Stimulated activated CD8-positive, alpha-beta memory T cell treated with anti-CD3 and anti-CD28 coated beads, Interleukin-12 subunit alpha, Interleukin-12 subunit beta, amount 100 ng/mL, for 4 hours (primary cell): ENCODE data around the gene TSPAN11.

ENCODE experiments used
- DNase-seq: peaks from one replicate; pipeline ENCODE4 v3.0.0-alpha.2; 2020; ENCODE audit warnings: low read depth

TSPAN11 gene

DNA sequence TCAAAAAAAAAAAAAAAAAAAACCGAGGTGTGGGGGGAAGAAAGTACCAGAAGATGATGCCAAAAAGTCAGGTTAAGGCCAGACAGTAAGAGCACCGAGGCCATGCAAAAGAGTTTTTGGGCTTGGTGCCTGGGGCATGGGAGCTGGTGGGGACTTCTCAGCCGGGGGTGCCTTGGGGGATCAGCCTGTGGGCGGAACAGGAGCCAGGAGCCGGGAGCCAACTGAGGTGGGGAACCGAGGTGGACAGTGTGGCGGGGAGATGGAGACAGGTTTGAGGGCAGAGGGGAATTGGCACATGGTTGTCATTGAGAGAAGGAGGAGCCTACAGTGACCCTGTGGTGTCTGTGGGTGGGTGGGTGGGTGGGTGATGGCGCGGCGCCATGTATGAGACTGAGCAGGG is 33.2 kb downstream of the TSPAN11 start:
- DNase-seq = no peak

DNA sequence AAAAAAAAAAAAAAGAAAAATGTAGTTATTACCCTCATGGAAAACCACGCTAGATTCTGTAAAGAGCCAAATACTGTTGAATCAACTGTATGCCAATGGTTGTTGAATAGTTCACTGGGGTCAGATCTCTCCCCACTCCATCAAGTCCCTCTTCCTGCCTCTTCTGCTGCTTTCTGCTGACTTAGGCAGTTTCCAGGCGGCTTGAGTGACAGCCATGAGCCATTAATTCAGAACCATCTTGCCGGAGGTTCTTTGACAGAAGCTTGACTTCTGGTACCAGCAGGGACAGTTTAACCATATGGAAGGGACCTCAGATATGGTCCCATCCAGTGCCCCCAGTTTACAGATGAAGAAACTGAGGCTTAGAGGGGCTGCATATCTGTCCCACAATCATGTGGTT is 34.5 kb downstream of the TSPAN11 start:
- DNase-seq = no peak

DNA sequence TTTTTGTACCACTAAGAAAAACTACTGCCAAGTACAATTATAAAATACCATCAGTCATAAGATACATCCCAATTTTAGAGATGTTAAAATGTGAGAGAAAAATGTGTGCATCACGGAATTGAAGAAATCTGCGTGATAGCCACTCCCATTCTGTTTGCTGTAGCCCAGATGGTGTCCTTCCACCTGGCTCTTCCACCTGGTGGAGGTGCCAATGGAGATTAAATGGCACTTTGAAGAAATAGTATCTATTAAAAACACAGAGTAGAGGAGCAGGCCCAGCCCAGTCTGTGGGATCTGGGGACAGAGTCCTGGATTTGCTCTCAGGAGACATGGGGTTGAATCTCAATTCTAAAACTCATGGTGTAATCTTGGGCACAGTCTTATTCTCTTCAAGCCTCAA is 35.5 kb downstream of the TSPAN11 start:
- no peak for DNase-seq

DNA sequence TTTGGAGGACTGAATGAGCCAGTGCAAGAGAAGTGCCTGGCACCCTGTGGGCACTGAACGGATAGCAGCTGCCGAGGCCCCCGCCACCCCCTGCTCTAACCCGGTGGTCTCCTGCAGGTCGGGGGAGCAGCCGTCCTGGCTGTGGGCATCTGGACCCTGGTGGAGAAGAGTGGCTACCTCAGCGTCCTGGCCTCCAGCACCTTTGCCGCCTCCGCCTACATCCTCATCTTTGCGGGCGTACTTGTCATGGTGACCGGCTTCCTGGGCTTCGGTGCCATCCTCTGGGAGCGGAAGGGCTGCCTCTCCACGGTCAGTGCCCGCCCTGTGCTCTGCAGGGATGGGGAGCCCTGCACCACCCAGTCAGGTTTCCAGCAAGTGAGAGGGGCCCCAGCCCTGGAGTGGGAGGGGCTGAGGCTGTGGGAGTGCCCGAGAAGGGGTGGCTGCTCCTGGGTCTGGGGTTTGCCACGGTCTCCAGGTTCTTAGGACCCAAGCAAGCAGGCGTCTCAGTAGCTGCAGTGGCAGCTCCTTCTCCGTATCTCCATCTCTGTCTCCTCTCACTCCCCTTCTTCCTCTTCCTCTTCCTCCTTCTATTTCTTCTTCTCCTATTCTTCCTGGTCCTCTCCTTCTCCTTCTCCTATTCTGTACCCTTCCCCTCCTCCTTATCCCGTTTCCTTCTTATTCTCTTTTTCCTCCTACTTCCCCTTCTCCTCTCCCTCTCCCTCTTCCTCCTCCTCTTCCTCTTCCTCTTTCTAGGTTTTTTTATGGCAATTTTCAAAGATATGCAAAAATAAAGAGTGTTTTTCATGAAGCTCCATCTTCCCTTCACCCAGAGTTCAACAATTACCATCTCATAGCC is 37.4 kb downstream of the TSPAN11 start:
- no peak for DNase-seq

DNA sequence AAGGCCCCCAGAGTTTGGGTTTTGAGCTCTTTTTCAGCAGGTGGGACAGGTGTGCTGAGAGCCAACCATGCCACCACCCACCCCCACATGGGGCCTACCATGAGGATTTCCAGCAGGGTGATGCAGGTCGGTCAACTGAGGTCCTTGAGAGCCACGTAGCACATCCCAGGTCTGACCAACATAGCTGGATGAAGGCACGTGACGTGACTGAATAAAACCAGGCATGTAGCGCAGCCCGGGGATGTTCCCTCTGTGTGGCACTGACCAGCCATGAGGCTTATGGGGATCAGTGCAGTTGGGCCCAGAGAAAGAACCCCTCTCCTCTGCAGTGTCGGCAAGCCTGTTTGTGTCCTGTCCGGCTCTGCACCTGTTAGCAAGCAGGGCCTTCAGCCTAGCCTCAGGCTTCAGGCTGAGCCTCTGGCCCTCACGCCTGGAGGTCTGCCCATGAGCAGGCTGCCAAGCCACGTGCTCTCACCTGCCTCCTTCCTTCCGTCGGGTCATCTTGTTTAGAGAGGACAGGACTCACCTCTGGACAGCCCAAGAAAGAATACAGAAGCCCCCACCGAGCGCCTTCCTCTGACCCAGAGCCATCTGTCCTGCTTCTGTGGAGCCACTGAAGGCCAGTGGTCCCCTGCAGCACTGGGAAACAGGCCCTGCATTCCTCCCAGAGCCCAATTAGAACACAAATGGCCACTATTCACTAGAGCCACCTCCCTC is 38.5 kb downstream of the TSPAN11 start:
- DNase-seq = no peak

DNA sequence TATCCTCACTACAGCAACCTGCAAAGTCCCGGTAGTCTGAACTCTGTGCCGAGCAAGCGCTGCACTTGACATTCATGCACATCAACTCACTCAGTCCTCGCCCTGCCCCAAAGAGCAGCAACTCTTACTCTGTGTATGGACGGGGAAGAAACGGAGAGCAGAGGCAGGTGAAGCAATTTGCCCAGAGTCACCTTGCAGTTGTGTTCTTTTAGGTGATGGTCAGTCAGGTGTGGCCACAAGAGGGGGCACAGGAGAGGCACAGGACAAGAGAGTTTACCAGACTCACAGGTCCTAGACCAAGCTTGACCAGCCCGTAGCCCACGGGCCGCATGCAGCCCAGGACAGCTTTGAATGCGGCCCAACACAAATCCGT is 39.1 kb downstream of the TSPAN11 start:
- DNase-seq = no peak

DNA sequence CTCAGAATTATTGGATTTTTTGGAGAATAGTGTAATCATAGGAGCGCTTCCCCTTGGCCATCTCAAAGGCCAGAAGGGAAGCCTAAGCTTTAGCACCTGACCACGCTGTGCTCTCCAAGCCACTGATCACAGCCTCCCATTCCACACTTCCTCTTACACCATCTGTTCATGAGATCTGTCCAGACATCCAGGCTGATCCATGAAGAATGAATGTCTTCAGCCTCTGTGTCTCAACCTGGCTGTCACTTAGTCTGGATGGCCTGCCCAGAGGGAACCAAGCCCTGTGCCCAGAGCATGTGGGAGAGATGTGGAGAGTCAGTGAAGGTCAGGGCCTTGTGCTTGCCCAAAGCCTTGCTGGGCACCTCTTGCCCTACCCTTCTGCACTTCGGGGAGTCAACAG is 40.5 kb downstream of the TSPAN11 start:
- DNase-seq = no peak

DNA sequence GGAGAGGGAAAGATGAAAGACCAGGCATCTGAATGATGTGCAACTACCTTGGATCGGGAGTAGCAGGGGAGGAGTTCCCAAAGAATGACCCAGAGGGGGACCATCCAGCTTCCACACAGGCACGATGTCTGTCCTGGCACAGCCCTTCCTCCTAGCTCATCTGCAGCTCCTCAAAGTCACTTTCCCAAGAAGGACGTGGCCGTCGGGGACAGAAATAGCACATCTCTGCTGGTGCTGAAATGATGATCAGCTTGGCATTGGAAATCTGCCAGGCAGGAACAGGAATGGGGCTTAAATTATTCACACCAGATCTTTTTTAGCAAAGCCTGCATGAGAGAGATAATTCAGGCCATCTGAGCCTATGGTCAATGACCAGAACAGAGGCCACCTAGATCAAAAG is 41.7 kb downstream of the TSPAN11 start:
- no peak for DNase-seq

DNA sequence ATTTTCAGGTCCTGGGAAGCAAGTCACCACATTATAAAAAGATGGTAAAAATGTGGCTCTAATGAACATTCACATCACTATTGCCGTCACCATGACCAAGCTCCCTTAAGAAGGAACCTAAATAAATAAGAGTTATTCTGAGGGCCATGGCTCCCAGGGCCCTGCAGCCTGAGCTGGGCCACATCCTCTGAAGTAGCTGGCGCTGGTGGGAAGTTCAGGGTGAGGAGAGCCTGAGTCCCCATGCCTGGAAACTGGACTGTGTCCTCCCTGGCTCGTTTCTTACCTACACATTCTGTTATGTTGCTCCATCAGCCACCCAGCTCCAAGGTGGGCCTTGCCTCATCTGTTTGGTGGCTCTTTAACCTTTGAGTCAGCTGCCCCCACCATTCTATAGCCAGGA is 42.5 kb downstream of the TSPAN11 start:
- no peak for DNase-seq

DNA sequence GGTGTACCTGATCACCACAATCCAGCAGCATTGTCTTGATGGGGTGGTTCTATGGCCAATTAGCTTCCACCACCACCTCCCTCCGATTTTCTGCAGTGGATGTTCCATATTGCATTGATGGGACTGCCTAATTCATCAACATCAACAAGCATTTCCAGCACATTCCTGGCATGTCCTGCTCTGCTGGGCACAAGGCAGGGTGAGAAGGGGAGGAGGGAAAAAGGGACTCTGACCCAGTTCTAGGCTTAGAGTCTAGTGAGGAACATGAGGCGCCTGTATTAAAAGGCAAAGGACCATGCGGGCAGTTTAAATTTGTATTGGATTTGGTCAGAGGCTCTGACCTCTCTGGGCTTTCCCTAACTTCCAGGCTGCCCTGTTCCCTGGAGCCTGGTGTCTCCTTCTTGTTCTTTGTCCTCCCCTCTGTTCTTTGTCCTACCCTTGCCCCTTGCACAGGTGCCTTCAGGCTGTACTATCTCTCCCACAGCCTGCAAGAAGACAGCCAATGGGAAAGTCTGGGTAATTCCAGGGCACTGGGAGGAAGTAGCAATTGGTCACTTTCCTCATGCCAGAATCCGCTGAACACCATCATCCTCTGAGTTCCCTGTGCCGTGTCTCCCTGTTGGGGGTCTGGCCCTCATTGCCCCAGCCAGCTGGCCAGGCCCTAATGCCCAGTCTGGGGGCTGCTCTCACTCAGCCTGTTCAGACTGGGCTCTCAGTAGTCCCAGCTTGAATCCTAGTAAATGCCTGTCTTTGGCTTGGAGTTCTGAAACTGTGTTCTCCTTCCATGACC is 43.3 kb downstream of the TSPAN11 start:
- no peak for DNase-seq

DNA sequence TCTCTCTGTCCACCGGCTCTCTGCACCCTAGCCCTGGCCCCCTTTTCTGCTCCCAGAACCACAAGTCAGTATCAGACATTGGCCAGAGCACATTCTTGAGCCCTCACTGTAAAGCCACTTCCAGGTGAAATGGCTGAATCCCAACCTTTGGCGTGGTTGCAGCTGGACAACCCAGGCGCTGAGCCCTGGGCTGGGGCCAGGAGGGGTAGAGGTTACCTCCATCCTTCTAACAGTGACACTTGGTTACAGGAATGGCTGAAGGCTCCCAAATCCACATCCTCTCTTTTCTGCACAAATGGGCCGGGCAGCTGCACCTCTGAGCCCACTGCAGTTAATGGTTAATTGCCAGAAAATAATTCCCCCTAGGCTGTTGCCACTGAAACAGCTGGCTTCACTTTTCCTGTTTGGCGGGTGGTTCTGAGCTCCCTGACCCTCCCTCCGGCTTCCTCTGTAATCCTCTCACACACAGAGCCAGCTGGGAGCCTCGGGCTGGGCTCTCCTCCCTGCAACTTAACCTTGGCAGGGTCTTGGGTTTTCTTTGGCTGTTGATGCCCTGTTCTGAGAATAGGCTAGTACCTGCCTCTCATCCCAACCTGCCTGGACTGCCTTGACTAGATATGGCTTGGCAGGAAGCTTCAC is 44.1 kb downstream of the TSPAN11 start:
- no peak for DNase-seq

DNA sequence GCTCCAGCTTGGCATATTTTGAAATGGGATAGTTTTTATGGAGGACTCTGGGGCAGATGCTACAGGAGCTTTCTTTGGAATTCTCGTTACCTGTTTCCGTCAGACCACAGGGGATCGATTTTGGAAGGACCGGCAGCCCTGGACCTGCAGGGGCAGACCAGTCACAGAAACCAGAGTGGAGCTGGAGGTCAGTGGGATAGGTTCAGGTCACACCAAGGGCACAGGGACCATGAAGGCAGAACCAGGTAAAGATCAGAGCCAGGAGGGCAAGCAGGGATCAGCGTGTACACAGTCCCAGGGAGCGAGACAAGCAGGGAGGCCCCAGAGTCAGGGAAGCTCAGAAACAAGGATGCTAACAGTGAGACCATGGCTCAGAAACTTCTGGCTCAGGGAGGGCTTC is 45.5 kb downstream of the TSPAN11 start:
- DNase-seq = no peak

DNA sequence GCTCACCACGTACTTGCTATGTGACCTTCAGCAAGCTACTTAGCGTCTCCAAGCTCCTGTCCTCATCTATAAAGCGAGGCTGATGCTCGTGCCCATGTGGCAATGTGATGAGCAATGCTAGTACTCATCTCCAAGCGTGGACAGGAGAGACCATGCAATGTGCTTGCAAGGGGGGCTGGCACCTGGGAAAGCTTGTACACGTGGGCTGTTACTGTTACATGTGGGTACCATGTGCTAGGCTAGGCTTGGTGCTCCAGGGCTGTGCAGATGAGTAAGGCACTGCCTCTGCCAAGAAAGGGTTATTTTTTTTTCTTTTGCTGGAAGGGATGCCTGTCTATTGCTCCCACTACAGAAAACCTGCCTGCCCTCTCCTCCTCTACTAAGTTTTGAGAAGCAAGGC is 46.6 kb downstream of the TSPAN11 start:
- DNase-seq = no peak

DNA sequence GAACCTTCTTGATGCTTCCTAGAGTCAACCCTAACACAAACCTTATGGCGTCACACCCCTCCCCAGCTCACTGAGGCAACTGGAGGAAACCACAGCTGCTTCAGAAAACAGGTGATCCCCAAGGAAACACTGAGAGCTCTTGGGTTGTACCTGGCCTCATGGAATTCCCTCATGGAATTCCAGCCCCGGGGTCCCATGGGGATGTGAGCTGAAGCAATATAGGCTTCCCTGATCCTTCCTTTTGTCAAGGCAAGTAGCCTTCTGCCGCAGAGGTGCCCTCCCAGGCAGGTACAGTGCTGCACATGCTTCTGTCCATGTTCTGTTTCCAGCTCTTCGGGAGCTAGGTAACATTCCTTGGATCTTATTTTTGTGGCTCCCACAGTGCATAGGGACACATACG is 47.3 kb downstream of the TSPAN11 start:
- DNase-seq = no peak

DNA sequence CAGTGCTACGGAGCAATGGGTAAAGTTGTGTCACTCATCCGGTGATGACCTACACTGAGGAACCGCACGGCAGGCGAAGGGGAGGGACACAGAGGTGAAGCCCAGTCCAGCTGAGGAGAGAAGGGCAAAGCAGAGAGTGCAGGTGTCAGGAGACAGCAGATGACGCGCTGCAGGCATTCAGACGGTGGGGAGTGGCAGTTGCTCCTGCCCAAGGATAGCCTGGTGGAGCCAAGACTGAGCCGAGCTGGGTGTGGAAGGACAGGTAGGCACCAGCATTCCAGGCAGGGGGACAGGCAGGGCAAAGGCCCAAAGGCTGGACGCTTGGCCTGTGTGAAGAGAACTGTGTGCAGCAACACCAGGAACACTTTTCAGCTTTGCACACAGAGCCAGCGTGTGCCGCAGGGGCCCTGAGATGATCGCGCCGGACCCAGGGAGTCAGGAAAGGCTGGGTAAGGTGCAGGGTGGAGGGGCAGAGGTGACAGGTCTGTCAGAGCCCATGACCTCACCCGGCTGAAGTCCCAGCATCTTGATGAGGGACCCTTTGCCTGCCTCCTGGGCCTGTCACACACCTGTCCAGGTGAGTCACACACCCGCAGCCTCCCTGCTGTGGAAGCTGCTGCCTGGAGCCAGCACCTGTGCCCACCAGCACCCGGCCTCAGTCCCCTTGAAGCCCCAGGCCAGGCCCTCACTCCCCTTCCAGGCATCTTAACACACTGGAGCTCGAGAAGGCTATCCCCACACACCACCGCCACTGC is 48.4 kb downstream of the TSPAN11 start:
- DNase-seq = no peak

DNA sequence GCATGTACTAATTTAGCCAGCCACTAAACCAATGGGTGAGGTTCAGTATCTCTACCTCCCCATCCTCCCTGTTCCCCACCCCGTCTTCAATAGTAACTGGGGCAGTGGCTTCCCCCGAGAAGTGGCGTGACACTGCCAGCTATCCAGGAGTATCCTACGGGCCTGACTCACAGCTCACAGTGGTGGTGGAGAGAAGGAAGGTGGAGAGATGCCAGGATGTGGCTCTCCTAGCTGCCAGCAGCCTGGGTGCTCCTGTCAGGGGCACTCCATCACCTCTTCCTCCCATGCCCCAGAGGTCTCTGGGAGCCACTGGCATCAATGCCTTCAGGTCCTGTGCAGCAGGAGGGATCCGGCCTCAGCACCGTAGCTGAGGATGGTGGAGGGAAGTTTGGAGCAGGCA is 49.0 kb downstream of the TSPAN11 start:
- DNase-seq = no peak

DNA sequence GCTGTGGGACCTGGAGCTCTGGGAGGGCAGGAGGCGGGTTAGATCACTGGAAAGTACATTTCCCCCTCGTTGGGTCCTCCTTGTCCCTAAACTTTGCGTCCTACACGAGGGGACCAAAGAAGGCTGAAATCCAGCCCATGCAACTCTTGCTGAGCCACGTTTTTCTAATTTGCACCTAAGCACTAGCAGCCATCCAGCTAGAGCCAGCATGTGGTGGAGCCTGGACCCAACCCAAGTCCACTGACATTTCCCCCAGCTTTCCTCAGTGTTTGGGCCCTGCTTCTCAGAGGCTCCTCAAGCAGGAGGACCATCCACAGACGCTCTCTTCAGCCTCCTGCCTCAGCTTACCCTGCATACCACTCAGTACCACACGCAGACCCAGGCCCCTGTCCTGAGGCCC is 49.7 kb downstream of the TSPAN11 start:
- no peak for DNase-seq

DNA sequence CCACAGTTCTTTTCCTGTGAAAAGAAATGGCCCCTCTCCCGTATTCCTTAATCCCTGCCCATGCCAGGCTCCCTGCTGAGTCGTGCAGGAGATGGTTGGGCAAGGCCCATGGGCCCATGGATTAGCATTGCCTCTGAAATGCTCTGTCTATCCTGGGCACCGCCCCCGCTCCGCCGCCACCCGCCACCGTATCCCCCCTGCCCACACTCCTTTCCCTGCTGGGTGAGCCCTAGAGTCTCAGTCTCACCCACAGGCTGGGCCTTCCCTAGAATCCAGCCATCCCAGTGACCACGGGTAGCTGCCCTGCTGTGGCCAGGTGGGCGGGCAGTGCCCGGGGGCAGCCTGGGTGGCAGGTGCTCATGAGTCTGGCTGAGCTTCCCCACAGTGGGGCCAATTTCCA is 50.6 kb downstream of the TSPAN11 start:
- DNase-seq = no peak

DNA sequence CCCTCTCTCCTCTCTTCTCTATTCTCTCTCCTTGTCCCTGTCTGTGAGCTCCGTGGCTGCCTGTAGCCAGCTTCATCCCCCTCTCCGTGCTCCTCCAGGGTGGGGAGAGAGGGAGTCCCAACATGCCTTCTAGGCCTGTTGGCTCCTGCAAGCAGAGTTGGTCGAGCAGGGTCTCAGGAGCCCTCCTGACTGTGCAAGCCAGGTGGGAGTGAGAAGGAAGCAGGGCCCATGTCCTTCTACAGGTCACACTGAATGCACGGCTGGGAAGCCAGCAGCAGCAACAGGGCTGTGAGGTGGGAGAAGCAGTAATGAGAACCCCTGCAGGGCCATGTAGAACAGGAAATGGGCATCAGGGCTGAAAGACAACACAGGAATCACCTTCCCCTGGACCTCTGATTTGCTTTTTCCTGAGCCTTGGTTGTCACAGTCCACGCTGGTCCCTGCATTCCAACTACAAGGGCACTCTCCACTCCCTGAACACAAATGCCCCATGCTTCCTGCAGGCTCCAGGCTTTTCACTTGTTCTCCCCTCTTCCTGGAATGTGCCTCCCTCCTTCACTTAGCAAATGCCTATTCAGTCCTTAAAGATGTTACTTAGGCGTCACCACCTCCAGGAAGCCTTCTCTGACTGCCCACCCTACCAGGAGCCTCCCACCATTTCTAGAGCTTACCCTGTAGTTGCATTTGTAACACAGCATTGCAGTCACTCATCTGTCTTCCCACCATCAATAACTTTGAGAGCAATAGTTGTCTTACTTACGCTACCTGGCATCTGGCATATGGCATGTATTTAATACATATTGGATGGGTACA is 51.2 kb downstream of the TSPAN11 start:
- DNase-seq = no peak

DNA sequence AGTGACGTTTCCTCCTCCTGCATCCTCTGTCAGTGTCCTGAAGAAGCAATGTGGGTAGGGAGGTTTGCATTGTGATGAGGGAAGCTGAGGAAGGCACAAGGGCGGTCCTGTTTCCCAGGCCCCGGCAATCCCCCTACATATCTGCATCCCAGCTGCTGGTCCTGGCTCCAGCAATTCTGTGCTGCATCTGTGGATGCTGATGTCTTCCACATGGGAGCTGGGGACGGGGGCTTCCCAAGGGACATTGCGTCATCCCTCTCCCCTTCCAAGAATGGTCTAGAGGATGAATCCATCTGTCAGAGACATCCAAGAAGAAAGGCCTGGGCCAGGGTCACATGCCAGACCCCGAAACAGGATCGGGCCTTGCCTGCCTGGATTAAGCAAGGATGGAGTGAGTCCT is 52.1 kb downstream of the TSPAN11 start:
- no peak for DNase-seq
